HPDE6-E6E7 (cell line): ENCODE measurements around the gene PLN.

ENCODE experiments used
- DNase-seq: peaks from one replicate; pipeline ENCODE4 v3.0.0; 2011; ENCODE audit warnings: missing footprints; ENCODE audit errors: extremely low spot score

Gene PLN

DNA sequence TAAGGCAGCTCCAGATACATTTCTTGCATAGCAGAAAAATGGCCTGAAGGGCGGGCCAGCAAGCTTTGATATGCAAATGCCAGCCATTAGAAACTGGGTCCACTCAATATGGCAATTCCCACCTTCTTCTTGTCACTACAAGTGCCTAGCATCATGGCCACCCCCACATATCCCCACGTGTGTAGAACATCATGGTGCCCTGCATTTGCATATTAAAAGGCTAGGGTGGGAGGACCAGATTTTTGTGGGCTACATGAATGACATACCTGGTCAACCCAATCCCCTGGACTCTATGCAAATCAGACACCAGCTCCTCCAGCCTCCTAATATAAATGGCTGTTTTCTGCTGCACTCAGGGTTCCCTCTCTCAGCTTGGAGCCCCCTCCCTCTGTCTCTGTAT lies 31.7 kb downstream of the PLN start:
- no peak for DNase-seq

DNA sequence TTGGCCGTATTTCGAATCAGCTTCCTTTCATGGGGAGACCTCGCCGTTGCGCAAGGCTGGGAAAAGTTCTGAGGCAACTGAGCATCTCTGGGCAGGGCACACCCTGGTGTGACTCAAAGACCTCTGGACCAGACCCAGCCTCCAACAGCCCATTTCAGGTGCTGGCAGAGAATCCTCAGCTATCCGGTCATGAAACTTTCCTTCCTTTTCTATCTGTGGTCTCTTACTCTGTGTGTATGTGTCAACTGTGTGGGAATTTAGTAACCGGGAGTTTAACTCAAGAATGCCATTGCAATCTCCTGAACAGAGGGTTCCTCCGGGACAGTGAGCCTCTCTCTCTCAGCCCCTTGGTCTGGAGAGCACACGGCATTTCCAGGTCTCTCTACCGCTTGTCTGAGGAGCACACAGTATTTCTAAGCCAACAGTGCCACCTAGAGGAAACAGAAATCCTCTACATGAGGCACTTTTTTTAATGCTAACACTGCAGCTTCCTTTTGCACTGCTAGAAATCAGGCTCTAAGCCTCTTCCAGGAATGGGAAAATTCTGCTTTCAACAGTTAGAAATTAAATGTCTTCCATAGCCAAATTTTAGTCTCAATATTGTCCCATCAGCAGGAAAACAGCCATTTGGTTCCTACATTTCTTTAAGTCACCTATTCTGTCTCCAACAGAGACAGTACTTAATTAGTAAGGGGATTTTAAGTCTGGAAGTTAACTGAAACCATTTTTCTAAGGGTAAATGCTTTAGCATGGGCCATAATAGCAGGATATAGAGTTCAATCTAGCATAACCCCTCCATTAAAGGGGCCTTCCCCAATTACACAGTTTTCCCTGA lies 32.7 kb downstream of the PLN start:
- peak; percentile 12 for DNase-seq

DNA sequence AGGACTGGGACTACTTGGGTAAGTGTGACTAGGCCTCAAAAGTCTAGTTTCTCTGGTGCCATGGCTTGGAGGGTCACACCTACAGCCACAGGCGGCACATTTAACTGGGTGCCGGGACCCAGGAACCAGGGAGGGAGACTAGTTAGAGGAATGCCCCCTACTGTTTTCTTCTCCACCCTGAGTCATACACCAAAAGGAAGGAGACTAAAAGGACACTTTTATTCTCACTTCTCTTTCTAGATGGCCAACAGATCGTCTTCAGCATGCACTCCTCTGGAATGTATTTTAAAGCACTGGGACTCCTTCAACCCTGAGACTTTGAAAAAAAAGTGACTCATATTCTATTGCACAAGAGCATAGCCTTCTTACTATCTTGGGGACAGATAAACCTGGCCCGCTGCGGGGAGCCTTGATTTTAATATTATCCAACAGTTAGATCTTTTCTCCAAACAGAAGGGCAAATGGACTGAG lies 33.4 kb downstream of the PLN start:
- peak; percentile 14 for DNase-seq

DNA sequence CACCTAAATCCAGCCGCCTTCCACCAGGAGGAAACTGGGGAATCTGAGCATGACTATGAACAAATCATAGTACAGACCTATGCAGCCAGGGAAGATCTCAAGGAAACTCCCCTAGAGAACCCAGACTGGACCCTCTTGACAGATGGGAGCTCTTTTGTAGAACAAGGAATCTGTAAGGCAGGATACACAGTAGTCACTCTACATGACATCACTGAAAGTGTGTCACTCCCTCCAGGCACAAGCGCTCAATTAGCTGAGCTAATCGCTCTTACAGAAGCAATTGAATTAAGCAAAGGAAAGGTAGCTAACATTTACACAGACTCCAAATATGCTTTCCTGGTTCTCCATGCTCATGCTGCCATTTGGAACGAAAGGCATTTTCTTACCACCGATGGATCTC lies 36.8 kb downstream of the PLN start:
- no peak for DNase-seq

DNA sequence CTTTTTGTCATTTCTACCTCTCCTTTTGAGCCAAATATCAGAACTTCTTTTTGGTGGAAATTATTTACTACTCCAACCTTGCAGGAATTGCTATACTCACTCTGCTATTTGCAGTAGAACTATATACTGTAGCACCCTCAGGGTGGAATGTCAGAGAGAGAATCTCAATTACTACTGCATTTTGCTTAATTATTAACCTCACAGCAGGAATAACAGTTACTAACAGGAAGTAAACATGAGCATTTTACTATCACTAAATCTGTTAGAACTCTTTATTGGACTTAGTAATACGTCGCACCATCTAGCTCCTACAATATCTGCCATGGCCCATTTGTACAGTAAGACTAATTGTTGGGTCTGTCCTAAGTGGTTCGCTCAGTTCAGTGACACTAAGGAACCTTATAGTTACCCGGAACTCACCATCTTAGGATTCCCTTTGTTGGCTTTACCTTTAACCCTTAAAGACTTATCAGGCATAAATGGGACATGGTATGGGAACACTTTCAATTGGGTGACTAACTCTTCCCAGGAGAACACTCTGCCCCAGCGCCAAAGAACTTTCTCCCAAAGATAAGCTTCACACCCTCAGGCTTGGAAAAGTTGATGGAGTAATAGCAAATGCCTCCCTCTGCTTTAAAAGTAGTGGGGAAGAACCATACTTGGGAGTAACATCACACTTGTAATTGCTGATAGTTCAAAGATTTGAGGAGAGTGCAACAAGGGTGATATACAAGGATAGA lies 38.8 kb downstream of the PLN start:
- no peak for DNase-seq

DNA sequence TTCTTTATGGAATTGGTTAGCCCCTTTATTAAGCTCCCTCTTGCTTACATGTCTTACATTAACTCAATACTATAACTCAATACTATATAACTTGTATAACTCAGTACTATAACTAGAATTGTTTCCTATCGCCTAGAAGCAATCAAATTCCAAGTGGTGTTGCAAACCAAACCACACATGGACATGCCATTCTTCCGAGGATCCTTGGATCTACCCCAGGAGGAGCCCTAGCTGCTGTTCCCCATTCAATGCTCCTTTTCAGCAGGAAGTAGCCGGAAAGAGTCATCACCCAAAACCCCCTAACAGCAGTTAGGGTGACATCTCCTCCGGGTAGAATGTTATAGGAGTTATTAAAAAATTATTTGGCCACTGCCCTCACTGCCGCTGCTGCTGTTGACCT lies 40.5 kb downstream of the PLN start:
- DNase-seq: no peak

DNA sequence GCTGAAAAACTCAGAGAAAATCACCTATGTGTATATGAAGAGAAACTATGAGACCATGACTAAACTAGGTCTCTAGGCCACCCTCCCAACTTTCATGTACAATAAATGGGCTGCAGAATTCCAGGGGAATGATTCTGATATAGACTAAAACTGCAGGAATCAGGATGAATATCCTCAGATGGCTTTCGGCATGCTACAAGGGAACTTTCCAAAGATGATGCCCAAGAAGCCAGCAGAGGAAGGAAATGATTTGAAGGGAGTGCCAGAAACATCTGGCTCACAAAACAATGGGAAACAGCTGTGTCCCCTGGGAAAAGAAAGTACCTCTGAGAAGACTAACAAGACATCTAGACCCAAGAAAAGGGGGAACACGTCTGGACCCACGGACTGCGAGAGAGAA lies 41.1 kb downstream of the PLN start:
- DNase-seq: no peak

DNA sequence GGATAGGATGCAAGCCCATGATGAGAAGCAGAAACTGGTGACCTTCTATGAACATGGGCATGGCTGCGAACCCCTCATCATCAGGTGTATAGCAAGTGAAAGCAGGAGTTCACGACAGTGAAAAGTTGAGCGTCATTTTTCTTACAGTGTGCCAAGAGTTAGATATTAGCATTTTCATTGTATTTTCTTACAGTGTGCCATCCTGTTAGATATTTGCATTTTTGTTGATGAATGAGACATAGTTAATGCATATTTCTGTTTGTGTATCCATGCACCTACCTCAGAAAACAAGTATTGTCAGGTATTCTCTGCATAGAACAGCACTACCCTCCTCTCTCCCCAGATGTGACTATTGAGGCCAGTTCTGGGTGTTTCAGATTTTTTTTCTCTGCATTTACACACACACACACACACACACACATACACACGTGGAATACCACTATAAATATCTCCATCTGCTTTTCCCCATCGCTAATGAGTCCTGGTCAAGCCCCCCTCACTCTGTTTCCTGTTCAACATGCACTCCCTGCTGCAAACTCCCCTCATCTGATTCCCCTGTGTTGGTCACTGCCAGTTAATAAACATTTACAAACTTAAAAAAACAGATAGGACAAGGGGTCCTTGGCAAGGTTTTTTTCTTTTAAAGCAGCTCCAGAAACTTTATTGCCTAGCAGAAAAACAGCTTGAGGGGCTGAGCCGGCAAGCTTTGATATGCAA lies 41.7 kb downstream of the PLN start:
- no peak for DNase-seq

DNA sequence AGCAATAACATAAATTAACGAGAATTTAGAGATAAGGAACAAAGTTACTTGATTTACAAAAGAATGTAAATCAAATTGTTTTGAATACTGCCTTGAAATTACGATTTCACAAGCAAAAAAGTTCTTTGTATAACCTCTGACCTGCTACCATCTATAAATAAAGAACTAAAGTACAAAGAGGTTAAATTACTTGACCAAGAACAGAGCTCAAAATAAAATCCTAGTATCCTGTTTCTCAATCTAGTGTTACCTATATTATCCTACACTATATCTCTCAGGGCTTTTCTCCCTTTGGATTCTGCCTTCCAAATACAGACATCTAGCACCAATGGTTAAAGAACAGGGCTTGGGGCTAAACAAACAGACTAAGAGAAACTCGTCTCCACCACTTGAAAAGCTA lies 43.8 kb downstream of the PLN start:
- no peak for DNase-seq

DNA sequence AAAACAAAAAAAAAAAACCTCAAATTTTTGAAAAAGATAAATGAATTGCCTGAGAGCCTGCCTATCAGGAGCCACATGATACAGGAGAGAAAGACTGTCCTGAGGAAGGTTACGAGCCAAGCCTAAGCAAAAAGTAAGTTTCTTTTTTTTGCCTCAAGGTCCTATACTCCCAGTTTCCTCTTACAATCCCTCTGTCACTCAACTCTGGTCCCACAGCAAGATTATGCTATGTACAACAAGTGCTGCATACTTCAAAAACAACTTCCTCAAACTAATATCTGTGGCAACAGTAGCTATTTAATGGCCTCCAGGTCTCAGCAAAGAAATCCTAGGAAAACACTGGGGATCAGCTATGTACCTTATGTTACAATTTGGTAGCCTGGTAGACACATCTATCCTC lies 46.8 kb downstream of the PLN start:
- no peak for DNase-seq

DNA sequence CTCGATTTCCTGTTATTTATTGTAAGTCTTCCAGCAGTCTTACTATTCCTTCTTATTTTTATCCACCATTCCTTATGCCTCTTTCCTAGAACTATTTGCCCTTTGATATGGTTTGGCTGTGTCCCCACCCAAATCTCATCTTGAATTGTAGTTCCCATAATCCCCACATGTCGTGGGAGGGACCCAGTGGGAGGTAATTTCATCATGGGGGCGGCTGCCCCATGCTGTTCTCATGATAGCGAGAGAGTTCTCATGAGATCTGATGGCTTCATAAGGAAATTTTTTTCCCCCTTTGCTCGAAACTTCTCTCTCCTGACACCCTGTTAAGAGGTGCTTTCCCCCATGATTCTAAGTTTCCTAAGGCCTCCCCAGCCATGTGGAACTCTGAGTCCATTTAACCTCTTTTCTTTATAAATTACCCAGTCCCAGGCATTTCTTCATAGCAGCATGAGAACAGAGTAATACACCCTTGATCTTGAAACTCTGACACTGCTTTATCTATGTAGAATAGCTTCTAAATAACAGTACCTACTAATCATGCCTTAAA lies 48.8 kb downstream of the PLN start:
- no peak for DNase-seq

DNA sequence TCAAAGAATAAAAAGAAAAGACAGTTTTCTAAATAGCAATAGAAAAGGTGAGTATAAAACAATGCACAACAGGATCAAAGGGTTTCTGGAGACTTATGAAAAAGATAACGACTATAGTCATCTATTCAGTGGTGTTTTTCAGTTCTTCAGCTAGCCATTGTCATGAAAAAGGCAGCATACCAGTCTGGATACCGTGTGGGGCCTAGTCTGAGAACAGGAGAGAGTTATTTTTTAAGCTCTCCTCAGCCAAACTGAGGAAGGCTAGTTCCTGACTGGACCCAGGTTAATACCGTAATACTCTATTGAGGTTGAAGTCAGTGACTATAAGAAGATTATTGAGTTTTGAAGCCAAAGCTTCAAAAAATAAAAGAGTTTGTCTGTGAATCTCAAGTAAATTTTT lies 49.5 kb downstream of the PLN start:
- no peak for DNase-seq

DNA sequence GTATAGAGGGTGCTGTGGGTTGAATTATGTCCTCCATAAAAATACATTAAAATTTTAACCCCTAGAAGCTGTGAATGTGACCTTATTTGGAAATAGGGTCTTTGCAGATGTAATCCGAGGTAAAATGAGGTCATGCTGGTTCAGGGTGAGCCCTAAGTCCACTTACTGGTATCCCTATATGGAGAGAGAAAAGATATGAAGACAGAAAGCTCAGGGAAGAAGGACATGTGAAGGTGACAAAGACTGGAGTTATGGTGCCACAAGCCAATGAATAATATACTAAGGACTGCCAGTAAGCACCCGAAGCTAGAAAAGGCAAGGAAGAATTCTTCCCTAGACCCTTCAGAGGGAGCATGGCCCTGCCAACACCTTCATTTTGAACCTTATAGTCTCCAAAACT lies 50.2 kb downstream of the PLN start:
- no peak for DNase-seq

DNA sequence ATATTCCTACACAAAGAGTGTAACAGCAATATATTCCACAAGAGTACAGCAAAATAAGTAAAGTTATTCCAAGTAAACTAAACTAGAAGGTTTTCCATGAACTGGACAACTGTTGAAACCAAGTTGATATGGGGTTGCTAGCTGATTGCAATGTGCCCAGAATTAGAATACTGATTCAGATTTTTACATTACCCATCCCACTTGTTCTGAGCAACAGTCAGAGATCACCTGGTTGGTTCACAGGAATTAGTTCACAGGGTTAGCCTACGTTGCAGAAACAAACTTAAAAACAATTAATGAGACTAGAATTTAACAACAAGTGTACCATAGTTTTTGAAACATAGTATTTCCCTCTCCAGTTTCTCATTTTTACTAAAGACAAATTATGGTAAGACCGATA lies 54.2 kb downstream of the PLN start:
- DNase-seq: no peak

DNA sequence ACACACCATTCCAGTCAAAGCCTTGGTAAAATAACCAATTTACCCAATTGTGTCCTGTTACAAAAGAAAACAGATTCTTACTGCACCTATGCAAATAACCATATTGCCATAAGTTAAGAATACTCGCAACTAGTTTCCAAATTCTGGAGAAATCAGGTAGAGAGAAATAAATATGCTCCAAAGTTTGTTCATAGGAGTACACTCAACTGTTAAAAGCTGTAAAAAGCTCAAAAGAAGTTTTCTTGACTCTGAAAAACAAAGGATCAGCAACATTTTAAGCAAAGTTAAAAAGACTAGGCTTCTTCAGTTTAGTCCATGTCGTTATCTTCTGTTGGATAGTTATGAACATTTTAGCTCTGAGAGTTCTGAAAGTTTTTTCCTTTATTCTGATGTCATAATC lies 55.3 kb downstream of the PLN start:
- DNase-seq: no peak

DNA sequence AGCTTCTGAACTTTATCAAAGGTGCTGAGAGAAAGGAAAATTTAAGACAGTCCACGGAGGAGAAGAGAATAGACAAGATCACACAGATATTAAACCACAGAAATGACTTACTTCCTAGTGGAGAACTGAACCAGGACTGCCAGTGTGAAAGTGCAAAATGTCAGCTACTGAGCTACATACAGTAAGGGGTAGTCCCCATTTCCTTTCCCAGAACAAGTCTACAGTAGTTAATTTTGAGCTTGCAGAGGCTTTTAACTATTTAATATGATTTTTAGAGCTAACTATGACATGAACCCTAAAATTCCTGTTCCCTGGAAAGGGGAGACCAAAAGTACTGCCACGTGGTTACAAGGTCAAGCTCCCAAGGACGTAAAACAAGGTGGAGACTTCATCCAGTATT lies 58.2 kb downstream of the PLN start:
- DNase-seq: no peak

DNA sequence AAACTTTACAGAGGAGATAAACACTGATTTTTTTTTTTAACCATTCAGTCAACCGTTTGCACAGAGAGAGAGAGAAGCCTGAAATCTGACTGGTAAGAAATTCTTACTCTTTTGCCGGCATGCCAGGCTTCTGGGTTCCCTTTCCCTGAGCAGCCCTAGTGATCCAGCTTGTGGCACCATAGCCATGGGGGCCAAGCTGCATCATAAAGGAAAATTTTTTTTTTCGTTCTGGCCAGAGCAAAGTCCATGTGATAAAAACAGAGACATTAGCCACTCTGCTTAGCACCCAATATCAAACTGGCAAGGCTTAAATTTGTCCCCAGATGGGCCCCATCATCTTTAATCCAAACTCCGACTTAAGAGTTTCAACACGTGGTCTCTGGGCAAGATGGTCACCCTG lies 58.8 kb downstream of the PLN start:
- DNase-seq: no peak
